Mononuclear cell (primary cell): Measurements from ENCODE around the gene AGAP1. TPM values are rescaled to one million over a fixed set of nuclear protein-coding genes. Genes with fewer than 3 reads are reported as not detected.

Source experiments
- H3K27me3 ChIP-seq: 2 replicates; pipeline ENCODE4 v1.6.0; 2011; ENCODE audit warnings: low read length, control low read depth; ENCODE audit not compliant: insufficient read depth
- H3K4me1 ChIP-seq: 2 replicates; pipeline ENCODE4 v1.5.1; 2011; ENCODE audit warnings: mild to moderate bottlenecking, low read length, control low read depth; ENCODE audit not compliant: insufficient read depth
- H3K4me3 ChIP-seq: 2 replicates; pipeline ENCODE4 v1.5.1; 2011; ENCODE audit warnings: mild to moderate bottlenecking, low read length, moderate library complexity
- H3K9me3 ChIP-seq: 2 replicates; pipeline ENCODE4 v1.5.1; 2011; ENCODE audit warnings: low read depth, mild to moderate bottlenecking, control low read depth, low read length
- total RNA-seq: library from RNA; depleted of rRNA; stranded (reverse); fragments of >200 nt; gene quantifications from one replicate; pipeline ENCODE4 v1.2.3, GENCODE V29; 2012

AGAP1 gene
- total RNA-seq, 1 donor: 2.7 TPM

DNA sequence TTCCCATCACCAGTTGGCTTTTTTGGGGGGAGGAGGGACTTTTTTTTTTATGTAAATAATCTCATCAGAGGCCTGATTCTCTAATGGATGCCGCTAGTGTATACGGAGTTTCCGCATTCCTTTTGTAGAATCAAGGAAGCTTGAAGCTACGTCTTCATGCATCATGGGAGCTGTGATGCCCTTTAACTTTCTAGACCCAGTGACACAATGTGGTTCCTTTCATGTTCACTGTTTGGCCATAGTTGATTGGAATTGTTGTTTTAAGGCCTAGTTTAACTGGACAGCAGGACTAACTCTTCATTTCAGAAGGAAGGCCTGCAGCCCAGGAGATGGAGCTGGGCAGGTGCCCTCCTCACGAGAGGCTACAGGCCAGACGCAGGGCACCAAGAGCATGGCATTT is 287.9 kb downstream of the AGAP1 start:
- no peaks in the 10 kb centered on the region for H3K27me3 ChIP-seq
- no peaks in the 10 kb centered on the region for H3K4me1 ChIP-seq
- H3K4me3 ChIP-seq: no peak overlapping the region
- H3K9me3 ChIP-seq: no peaks in the 10 kb centered on the region

DNA sequence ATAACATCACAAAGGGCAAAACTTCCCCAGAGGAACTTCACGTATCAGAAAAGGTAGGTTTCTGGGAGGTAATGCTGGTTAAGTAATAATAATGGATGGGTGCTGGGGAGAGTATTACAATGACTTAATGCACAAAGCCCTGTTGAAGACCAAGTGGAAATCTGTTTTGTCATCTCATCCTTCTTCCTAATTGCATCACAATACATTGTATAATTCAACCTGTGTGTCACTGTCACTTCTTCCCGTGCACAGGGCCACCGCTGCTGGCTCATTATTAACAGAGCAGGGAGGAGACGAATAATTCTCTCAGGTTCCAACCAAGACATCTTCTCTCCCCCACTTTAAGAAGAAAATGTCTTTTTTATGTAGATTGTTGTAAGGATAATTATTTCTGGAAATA is 290.9 kb downstream of the AGAP1 start:
- Histone ChIP-seq H3K4me1 (no peaks in the 10 kb centered on the region), H3K4me3 (no peak overlapping the region)

DNA sequence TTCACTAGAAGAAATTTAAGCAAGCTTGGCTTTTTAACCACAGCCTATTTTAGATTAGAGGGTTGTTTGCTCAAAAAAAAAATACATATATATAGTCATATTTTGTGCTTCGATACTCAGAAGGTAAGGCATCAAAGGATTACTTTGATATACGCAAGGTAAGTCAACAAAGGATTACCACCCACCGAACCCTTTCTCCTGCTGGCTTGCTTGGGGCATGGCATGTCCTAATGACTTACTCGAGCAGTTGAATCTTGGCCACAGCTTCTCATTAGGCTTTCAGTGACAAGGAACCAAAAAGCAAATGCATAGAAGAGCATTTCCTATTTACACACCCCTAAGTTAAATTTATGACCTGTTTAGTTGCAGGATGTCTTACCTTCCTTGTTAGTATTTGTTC is 295.7 kb downstream of the AGAP1 start:
- Histone ChIP-seq H3K27me3 (no peaks in the 10 kb centered on the region), H3K4me3 (no peak overlapping the region), H3K9me3 (no peaks in the 10 kb centered on the region), H3K4me1 (no peaks in the 10 kb centered on the region)

More for the DNA sequence above, 290.9 kb downstream of the AGAP1 start:
- Histone ChIP-seq H3K27me3 (no peaks in the 10 kb centered on the region), H3K9me3 (no peaks in the 10 kb centered on the region)

DNA sequence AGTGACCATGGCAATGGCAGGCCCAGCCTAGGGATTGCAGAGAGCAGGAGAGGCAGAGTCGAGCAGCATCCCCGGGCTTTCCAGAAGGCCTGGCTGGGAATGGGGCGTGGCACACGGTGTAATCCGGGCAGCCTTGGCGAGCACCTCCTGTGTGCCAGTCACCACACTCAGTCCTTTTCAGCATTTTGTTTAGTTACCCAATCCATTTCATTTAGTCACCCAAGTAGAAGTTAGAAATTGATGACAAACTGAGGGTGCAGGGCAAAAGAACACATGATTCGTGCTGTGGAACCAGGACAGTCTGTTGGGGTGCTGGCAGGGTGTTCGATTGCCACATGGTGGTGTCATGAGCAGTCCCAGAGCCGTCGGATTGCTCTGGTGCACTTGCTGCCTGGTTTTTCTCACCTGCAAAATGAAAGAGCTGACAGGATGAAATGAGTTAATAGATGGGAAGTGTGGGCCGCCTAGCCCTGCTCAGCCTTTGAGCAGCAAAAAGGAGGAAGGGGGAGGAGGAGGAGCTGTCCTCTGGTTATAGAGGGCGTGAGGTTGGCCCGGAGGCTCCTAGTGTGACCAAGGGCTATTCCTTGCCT is 299.4 kb downstream of the AGAP1 start:
- no peaks in the 10 kb centered on the region for H3K4me1 ChIP-seq
- no peak overlapping the region for H3K4me3 ChIP-seq
- H3K9me3 ChIP-seq: no peaks in the 10 kb centered on the region
- no peaks in the 10 kb centered on the region for H3K27me3 ChIP-seq

DNA sequence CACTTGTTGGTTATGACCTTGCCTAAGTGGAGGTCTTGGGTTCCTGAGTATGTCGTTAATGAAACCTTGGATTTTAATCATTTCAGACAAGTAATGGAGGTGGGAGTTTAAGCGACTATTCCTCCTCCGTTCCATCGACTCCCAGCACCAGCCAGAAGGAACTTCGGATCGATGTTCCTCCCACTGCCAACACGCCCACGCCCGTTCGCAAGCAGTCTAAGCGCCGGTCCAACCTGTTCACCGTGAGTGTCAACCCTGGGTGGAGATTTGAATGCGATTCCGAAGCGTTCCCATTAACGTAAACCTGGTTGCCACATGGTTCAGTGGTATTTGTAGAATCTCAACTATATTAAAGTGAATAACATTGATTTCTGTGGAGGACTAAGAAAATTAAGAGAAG is 305.4 kb downstream of the AGAP1 start:
- Histone ChIP-seq H3K4me1 (no peaks in the 10 kb centered on the region), H3K9me3 (no peaks in the 10 kb centered on the region), H3K4me3 (no peak overlapping the region), H3K27me3 (no peaks in the 10 kb centered on the region)

DNA sequence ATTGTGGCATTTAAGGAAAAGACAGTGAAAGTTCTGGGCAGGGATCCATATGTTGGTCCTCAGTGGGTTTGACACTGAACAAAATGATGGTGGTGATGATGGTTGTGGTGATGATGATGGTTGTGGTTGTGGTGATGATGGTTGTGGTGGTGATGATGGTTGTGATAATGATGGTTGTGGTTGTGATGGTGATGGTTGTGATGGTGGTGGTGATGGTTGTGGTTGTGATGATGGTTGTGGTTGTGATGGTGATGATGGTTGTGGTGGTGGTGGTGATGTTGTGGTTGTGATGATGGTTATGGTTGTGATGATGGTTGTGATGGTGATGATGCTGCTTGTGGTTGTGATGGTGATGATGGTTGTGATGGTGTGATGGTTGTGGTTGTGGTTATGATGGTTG is 308.7 kb downstream of the AGAP1 start:
- Histone ChIP-seq H3K9me3 (no peaks in the 10 kb centered on the region), H3K27me3 (no peaks in the 10 kb centered on the region), H3K4me1 (no peaks in the 10 kb centered on the region), H3K4me3 (no peak overlapping the region)

DNA sequence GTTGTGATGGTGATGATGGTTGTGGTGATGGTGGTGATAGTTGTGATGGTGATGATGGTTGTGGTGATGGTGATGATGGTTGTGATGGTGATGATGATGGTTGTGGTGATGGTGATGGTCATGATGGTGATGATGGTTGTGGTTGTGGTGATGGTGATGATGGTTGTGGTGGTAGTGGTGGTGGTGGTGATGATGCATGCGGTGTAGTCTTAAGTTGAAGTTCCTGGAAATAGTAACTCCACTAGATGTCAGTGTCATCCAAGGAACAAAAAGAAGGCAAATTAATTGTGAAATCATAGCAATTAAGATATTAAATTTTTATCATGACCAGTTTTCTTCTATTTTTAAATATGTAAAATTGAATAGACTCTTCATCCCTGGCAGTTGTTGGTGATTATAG is 309.2 kb downstream of the AGAP1 start:
- Histone ChIP-seq H3K4me1 (no peaks in the 10 kb centered on the region), H3K9me3 (no peaks in the 10 kb centered on the region), H3K4me3 (no peak overlapping the region), H3K27me3 (no peaks in the 10 kb centered on the region)

DNA sequence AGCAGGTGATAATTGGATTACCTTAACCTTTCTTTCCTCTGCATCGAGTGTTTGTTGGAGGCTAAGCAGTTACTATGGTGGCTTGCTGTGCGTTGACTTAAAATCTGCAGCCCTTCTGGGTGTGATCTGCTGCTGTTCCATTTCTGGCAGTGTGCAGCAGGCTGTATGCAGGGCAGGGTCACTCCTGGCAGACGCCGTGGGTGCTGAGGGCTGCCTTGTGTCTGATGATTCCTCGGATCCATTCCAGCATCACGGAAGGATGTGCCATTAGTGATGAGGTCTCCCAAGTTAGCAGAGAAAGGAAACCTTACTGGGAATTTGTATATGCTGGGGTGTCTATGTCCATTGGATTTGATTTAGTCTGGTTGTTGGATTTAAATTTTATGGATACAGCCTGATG is 310.8 kb downstream of the AGAP1 start:
- Histone ChIP-seq H3K27me3 (no peaks in the 10 kb centered on the region), H3K4me3 (no peak overlapping the region), H3K9me3 (no peaks in the 10 kb centered on the region)

DNA sequence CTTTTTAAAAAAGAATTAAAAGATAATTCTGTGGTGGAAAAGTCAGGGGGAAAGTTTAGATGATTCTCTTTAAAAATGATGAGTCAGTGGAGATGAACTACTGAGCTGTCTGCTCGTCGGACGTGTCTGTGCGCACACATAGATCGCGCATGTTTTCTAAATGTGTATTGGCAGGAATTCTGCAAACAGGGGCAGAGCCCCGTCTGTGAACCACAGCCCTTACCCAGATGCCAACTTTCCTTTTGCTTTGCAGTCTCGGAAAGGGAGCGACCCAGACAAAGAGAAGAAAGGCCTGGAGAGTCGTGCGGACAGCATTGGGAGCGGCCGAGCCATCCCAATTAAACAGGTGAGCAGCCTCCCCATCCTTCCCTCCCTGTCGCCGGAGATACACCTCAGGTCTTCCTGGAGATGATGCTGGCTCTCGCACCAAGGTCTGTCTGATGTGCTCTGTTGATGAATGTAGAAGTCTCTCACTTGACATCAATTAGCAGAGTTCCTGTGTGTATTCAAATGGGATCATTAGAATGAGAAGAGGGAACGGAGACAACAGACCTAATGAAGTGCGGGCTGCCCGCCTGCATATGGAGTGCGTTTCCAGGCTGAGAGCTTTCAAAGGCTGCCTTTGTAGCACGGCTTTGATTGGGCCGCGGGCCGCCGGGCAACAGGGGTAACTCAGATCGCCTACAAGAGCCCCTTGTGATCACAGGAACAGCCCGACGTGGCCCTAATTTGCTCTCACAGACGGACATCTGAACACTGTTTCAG is 313.3 kb downstream of the AGAP1 start:
- Histone ChIP-seq H3K4me3 (no peak overlapping the region), H3K9me3 (no peaks in the 10 kb centered on the region), H3K27me3 (no peaks in the 10 kb centered on the region), H3K4me1 (no peaks in the 10 kb centered on the region)

More for the DNA sequence above, 310.8 kb downstream of the AGAP1 start:
- no peaks in the 10 kb centered on the region for H3K4me1 ChIP-seq

DNA sequence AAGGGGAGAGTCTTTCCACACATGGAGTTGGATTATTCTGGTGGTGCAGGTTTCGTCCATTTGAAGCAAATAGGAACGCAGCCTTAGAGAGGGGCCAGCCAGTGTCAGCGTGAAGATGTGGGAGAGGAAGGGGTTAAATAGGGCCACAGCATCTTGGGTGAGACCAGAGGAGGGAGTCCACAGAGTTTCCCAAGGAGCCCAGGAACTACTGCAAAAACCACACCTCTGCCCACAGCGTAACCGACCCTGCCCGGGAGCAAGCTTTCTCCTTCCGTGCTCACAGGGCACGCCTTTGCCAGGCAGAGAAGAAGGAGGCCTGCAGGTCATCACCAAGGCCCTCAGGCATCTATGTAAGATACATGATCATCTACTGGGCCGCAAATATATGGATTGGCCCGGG is 314.5 kb downstream of the AGAP1 start:
- H3K27me3 ChIP-seq: no peaks in the 10 kb centered on the region
- H3K4me3 ChIP-seq: no peak overlapping the region
- H3K4me1 ChIP-seq: no peaks in the 10 kb centered on the region
- no peaks in the 10 kb centered on the region for H3K9me3 ChIP-seq

DNA sequence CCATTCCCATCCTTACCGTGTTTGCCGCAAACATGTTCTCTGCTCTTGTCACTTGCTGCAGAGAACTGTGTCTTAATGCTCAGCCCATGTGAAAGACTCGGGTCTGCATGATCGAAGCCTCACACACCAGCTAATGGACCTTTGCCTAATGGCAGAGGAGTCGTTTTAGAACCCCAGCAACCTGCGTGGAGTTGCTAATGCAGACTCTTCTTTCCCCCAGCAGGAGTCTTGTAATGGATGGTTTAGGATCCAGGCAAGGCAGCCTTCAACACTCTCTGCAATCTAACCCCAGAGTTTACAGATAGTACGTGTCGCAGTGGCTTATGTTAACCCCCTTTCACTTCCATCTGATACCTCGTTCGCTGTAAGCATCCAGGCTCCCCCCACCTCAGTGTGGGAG is 316.4 kb downstream of the AGAP1 start:
- Histone ChIP-seq H3K4me3 (no peak overlapping the region), H3K27me3 (no peaks in the 10 kb centered on the region), H3K9me3 (no peaks in the 10 kb centered on the region), H3K4me1 (no peaks in the 10 kb centered on the region)

DNA sequence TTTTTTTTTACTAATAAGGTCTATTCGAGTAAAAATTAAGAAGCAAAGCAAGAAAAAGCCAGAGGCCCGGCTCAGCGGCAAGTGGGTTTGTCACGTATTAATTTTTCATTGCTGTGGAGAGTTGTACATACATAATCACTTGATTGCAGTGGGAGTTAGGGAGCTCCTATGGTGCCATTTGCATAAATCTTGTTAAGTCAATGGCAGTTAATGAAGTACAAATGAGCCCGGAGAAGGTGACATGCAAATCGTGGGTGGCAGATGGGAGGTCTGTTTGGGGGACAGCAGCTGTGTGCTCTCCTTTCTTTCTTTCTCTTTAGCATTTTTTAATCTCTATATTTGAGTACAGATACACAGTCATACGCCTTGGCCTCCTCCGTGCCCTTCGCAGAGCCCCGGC is 317.0 kb downstream of the AGAP1 start:
- Histone ChIP-seq H3K9me3 (no peaks in the 10 kb centered on the region), H3K4me3 (no peak overlapping the region), H3K27me3 (no peaks in the 10 kb centered on the region), H3K4me1 (no peaks in the 10 kb centered on the region)

DNA sequence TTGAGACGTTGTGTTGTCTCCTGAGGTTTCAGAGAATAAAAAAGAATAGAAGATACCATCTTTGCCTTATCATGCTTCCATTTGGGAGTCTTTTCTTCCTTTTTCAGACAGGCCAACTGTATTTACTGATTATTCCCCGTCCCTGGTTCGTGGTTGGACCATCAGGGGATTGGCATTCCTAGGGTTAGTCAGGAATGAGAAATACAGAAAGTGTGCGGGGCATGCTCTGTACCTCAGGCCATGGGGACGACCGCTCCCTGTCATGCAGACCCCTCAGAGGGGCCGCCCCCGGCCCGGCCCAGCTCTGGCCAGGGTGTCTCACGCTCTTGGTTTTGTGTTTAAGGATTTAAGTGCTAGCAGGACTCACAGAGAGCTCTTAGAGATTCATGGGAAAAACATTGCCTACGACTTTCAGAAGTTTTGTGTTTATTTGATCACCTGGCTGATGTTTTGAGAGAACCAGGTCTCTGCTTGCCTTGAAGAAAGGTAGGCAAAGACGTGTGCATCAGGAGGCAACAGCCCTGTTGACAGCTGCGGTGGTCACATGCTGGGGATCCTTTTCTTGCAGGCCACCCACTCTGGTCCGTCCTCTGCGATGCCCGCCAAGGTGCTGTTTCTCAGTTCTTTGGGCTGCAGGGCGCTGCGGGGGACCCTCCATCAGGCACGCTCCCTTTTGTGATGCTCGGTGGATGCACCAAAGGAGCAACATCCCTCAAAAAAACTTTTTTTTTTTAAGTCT is 317.8 kb downstream of the AGAP1 start:
- Histone ChIP-seq H3K4me3 (no peak overlapping the region), H3K9me3 (no peaks in the 10 kb centered on the region), H3K27me3 (no peaks in the 10 kb centered on the region), H3K4me1 (no peaks in the 10 kb centered on the region)

DNA sequence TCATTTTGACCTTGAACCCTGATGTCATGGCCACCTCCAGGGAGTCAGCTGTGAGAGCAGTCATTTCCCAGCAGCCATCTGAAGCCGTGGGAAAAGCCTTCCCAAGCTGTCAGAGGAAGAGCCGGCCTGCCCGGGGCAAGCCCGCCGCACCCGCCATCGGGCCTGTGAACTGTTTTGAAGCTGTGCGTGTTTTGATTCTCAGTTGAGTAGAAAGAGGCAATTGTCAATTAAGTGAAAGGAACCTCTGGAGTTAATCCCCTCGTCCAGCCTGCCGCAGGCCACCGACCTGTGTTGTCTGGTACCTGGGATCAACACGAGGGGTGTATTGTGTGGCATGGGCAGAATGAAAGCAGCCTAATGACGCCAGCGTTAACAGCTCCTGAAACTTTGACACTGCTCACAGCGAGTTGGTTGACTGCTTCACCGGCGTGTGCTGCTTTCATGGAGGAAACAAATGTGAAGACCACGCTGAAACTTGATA is 318.4 kb downstream of the AGAP1 start:
- Histone ChIP-seq H3K27me3 (no peaks in the 10 kb centered on the region), H3K4me1 (no peaks in the 10 kb centered on the region), H3K4me3 (no peak overlapping the region), H3K9me3 (no peaks in the 10 kb centered on the region)

DNA sequence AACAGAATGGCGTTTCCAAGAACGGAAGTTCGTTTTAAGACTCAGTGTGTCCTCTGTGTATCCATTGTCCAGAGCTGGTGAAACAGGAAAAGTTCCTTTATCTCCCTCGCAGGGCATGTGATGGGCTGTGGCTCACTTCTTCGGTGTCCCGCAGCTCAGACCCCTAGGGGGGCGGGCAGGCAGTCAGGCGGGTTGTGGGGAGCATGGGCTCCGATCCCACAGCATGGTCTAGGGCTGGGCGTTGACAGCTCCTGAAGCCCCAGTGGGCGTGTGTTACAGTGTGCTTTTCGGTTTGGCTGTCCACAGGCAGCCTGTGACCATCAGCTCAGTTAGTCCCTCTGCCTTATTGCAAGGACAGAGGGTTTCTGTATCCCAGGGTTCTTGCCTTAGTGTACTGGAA is 319.6 kb downstream of the AGAP1 start:
- Histone ChIP-seq H3K9me3 (no peaks in the 10 kb centered on the region), H3K4me1 (no peaks in the 10 kb centered on the region), H3K4me3 (no peak overlapping the region), H3K27me3 (no peaks in the 10 kb centered on the region)
